HG03457 (cell line): ENCODE measurements around the gene MRAS.
A peak's percentile ranks its signal among the peaks of the same experiment; 100 is the strongest.
"Not testable (repeated sequence)": the region's sequence is repeated elsewhere in the genome, so short reads cannot be mapped to it uniquely, and the experiment has no call there.

Experiments used
- ATAC-seq: cut with Tn5 transposase; IDR thresholded peaks from one replicate; pipeline ENCODE4 v1.9.1; 2021; ENCODE audit warnings: moderate number of reproducible peaks; ENCODE audit not compliant: unreplicated experiment

MRAS gene

DNA sequence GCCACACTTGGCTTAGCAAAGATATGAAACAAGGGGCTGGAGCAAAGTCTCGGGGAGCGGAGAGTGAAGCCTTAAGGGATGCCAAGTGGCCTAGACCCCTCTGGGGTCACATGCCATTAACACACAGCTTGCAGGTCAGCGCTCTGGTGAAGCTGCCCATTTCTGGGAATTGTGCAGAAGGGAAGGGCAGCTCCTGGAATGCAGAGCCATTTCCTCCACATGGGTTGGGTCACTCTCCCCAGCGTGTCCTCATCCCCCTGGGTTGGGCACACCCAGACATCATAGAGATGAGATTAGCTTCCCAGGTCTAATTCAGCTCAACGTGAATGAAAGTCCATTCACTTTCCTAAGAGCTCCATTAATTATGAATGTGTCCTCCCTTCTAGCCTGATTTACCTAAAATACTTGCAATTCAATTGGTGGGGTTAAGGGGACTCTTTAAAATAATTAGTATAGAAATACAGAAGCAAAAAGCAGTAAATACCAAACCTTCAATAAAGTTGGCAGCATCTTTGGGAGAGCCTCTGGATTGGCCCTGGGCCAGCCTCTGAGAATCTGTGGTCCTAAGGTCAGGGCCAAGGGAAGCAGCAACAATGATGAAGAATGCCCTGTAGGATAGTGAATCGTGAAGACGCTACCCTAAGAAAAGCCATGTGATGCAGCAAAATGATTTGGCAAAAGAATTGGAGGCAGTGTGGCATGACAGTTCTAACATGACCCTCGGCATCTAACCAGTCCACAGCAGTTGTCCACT, 17.8 kb downstream of the MRAS start:
- no peak for ATAC-seq

DNA sequence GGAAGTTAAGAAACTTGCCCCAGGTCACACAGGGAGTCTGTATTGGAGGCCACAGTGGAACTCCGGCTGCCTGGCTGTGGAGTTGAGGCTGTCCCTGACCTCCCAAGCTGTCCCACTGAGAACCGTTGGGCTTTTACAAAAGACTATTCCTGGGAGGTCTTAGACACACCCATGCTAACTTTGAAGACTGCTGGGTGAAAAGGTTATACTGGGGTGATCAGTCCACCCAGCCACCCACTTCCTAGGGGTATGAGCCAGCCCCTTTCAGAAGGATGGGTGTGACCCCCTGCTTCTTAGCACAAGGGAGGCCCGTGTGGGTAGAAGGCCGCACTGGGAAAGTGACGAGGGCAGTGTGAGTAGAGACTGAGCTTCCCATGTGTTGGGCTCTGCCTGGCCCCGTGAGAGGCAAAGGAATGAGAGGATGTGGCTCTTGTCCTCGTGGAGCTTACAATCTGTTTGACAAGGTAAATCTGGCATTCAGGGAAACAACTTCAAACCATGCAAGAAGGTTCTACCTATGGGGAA, 19.0 kb downstream of the MRAS start:
- no peak for ATAC-seq

DNA sequence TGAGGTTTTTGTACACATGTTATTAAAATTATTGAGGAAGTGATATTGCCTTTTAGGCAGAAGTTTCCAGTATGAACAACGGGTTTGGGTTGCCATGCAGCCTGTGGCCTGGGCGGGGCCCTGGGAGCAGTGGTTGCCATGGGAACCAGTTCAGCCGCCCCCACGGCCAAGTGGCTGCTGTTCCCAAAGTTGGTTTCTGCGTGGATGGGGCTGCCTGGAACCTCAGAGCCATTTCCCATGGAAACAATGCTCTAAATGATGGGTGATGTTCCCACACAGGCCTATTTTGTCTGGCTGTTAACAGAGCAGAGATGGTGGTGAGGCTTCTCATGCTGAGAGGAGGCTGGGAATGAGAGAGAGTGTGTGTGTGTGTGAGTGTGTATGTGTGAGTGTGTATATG, 19.5 kb downstream of the MRAS start:
- ATAC-seq = no peak

DNA sequence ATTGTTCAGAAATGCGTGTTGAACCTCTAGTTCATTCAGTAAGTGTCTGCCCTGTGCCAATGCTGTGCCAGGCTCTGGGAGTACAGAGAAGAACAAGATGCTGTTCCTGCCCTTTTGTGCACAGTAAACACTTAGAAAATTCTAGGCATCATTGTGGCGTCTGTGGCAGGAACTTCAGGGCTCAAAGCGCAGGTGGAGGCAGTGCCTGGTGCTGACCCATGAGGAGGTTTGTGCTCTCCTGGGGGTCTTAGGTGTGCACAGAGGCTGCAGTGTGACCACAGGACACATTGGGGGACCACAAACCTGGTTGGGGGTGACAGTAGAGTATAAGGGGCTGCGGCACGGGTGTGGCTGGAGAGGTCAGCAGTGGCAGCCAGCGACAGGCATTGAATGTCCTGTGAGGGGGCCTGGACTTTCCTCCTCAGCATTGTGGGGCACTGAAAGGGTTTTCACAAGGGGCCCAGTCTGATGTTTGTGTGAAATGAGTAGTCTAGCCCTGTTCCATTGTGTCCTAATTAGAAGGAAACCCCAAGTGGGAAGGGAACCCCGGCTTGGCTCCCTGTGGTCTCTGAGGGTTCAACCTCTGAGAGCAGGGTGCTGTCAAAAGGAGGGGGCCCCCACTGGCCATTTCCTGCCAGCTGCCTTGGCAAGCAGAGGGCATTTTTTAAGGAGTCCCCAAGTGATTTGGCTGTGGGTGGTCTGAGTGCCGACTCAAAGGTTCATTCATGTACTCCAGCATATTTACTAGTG, 20.9 kb downstream of the MRAS start:
- no peak for ATAC-seq

- ATAC-seq = no peak
These were observed 21.9 kb downstream of the MRAS start for GRCh38 chr3:138370321-138370720.

DNA sequence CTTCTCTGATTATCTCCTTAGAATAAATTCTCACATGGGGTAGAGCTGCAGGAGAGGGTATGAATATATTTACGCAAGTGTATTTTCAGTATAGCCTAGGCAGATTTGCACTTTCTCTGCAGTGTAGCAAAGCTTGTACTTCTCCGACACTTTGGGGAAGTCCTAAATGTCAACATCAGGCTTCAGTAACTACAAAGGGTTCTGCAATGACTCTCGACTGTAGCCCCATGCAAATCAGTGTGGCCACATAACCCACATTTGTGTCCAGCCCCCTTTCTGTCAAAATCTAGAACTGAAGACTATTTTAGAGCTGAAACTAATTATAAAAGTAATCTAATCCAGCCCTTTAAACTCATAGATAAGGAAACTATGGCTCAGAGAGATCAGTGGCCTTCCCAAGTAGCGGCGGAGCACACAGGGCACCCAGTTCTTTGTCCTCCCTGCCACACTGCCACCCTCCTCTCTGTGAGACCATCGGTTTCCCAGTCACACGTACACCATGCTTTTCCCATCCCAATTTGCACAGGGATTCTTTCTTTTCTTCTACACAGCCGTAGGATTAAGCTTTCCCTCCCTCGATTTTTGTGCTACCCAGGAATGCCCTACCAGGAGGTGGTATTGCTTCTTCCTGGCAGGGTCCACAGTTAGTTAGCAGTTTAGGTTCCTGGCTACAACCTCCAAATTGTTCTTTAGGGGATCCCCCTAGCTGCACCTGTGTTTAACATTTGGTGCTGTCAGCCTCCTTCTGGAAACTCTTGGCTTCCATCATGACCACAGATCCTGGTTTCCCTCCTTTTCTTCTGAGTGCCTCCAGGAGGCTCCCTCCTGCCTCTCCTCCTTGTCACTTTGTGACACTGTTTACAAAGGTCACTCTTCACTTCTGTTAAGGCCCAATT, 22.9 kb downstream of the MRAS start:
- peak; percentile 100 for ATAC-seq

- no peak for ATAC-seq
These were observed 24.8 kb downstream of the MRAS start for GRCh38 chr3:138373087-138373735.

- no peak for ATAC-seq
These were observed 25.3 kb downstream of the MRAS start for GRCh38 chr3:138373736-138374094.

DNA sequence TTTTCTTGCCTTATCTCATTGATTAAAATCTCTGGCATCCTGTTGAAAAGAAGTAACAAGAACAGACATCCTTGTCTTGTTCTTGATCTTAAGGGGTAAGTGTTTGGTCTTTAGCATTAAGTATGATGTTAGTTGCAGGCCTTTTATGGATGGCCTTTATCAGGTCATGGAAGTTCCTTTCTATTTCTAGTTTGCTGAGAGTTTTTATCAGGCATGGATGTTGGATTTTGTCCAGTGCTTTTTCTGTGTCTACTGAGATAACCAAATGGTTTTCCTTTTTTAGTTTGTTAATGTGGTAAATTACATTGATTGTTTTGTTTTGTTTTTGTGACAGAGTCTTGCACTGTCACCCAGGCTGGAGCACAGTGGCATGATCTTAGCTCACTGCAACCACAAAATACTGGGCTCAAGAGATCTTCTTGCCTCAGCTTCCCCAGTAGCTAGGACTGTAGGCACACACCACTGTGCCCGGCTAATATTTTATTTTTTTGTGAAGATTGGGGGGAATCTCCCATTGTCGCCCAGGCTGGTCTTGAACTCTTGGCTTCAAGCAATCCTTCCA, 26.3 kb downstream of the MRAS start:
- ATAC-seq = no peak

- ATAC-seq = no peak
These were observed 27.1 kb downstream of the MRAS start for GRCh38 chr3:138375447-138375846.

DNA sequence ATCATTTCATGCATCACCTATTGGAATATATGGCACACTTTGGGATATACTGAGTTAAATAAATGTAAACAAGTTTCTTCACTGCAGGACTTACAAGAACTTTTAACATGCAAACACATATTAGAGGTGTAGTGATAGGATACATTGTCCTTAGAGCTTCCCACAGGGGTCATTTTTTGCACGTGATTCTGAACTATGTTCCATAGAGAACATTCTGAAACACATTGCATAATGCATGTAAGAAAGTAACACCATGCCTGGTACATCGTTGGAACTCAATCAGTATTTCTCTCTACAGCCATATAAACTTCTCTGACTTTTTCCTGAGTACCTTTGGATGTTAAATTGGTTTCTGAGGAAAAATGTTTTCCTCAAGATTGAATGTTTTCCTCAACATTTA, 28.3 kb downstream of the MRAS start:
- no peak for ATAC-seq

GRCh38 chr3:138377212-138377611, 28.8 kb downstream of the MRAS start:
- not testable (repeated sequence) for ATAC-seq

DNA sequence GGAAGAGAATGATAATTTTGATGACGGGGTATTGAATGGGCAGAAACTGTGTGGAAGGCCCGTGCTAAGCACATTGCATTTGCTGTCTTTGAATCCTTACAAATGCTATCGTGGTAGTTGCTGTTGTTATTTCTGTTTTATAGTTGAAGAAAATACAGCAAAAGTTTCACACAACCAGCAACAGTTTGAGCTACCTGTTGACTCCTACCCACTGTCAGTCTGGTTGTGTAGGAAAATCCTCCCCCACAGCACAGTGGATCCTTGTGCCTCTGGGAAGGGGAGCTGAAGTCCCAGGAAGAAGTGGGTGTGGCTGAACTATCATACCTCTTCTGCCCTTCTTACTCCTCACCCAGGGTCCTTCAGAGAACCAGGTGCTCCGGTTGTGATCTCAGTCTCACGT, 29.4 kb downstream of the MRAS start:
- no peak for ATAC-seq

DNA sequence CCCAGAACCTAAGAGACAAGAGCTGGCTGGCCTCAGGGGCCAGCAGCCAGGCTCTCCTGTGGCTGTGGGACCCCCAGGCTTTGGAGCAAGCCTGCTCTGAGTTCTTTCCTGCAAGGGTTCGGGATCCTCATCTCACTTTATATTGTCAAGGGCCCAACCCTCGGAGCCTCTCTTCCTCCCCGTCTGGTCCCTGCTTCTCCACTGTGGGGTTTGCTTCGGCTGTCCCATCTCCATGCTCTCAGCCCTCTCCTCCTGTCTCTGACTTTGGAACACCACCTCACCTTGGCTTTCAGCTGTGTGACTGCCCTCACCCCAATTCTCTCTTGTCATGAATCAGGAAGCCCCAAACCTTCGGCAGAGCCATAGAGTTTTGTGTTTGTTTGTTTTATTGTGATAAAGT, 30.0 kb downstream of the MRAS start:
- ATAC-seq = no peak

GRCh38 chr3:138378990-138379389, 30.6 kb downstream of the MRAS start:
- no peak for ATAC-seq

- ATAC-seq = no peak
These were observed 33.1 kb downstream of the MRAS start for GRCh38 chr3:138381413-138381901.

- no peak for ATAC-seq
These were observed 33.8 kb downstream of the MRAS start for GRCh38 chr3:138381950-138382715.

GRCh38 chr3:138383715-138384465, 35.5 kb downstream of the MRAS start:
- ATAC-seq = no peak

GRCh38 chr3:138384531-138384930, 36.2 kb downstream of the MRAS start:
- ATAC-seq = no peak
